Stimulated activated CD4-positive, alpha-beta T cell treated with anti-CD3 and anti-CD28 coated beads, Interleukin-15, amount 100 ng/mL, for 1 hour (primary cell): Measurements from ENCODE around the gene PCAT6.
A peak's percentile ranks its signal among the peaks of the same experiment; 100 is the strongest.
"Not testable (repeated sequence)": the region's sequence is repeated elsewhere in the genome, so short reads cannot be mapped to it uniquely, and the experiment has no call there.

ENCODE experiments used
- DNase-seq, 2 donors: peaks; one replicate each; pipeline ENCODE4 v3.0.0-alpha.2; 2020; ENCODE audit warnings: low read depth in 1 of 2, low spot score in 1 of 2

PCAT6 gene

GRCh38 chr1:202806845-202807450 lies 3.8 kb upstream of the PCAT6 start:
- DNase-seq: peak in 1 of 2 donors; percentile 10

DNA sequence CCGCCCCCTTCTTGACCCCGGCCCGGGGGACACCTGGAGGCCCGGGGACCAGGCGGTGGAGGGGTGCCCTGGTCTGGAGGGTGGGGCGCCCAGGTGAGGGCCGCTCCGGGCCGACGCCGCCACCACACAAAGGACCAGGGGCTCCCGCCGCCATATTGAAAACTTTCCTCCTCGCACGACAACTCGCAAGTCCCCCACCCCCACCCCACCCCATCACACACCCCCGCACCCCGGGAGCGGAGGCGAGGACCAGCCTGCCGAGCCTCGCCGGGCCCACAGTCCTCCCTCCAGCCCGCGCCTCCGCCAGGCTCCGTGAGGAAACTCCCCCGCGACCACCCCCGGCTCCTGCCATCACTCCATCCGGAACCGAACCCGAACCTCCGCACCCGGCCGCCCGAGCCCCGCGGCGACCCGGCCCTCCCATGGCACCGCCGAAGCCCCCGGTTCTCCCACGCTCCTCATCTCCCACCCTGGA lies 3.3 kb upstream of the PCAT6 start:
- DNase-seq: peak in 1 of 2 donors; percentile 35

DNA sequence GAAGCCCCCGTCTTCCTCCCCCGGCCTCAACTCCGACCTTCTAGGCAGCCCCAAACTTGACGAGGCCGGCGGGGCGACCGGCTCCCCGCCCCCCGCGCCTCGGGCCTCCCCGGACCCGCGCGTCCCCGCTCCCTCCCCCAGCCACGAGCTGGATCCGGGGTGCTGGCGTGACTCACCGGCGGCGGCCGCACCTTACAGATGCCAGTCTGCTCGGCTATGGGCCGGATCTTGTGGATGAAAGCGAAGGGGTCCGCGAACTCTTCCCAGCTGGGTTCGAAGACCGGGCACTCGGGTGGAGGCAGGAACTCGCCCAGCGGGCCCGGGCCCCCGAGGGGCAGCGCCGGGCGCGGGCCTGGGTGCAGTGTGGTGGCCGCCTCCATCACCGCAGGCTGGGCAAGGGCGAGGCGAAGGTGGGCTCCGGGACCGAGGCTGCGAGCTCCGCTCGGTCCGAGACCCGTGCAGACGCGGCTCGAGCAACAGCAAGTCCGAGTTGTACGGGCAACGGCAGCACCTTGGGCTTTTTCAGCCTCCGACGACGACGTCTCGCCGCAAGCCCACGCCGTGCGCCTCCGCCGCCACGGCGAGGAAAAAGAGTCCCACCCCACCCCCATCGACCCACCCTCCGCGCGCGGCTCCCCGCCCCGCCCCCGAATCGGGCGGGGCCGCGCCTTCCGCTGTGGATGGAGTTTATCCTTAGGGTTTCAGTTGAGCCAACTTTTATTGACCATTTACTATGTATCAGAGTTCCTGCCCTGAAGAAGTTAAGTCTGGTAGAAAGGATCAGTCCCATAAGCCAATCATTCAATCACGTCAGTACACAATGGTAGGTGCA lies 2.6 kb upstream of the PCAT6 start, which contains the start of gene KDM5B:
Gene KDM5B (minus strand): TSS at position 496 of the 832 bp plus-strand sequence. CDS start 116 bp downstream, at position 380.
- DNase-seq: peak; percentile 41 to 57

DNA sequence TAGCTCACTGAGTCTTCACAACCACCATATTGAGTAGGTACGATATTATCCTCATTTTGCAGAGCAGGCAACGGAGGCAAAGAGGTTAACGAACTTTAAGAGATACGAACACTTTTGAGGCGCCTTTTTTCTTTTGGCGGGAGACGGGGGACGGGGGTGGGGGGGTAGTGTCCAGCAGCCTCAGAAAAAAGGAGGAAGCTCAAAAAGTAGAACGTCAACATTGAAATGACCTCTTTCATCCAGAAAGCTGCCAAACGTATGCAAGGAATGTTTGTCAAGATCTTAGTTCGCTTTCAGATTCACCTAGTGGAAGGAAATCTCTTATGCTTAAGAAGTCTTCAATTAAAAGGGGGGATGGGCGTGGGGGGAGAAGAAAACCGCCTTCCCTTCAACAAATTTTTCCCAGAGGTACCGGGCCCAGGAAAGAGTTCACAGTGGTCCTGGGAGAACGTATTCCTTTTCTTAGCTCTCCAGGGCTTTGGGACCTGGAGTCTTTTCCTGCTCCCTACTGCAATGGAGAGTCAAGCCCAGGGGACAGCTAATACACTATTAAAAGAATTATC lies 1.1 kb upstream of the PCAT6 start:
- no peak for DNase-seq

DNA sequence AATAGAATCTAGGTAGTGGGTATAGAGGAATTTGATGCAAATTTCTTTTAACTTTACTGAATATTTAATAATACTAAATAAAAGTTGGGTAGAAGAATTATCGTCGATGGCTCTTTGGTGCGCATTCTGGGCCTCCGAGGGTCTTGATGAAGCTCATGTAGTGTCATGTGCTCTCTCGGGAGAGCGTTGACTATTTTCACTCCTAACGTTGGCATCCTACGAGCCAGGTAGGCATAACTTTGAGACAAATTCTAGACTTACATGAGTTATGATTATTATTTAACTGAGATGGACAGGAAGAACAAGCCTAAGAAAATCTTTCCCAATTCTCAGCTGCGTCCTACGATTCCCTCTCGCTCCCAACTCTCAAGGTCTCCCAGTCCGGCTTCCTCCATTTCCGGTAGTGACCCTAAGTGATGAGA lies 550 bp upstream of the PCAT6 start:
- no peak for DNase-seq

DNA sequence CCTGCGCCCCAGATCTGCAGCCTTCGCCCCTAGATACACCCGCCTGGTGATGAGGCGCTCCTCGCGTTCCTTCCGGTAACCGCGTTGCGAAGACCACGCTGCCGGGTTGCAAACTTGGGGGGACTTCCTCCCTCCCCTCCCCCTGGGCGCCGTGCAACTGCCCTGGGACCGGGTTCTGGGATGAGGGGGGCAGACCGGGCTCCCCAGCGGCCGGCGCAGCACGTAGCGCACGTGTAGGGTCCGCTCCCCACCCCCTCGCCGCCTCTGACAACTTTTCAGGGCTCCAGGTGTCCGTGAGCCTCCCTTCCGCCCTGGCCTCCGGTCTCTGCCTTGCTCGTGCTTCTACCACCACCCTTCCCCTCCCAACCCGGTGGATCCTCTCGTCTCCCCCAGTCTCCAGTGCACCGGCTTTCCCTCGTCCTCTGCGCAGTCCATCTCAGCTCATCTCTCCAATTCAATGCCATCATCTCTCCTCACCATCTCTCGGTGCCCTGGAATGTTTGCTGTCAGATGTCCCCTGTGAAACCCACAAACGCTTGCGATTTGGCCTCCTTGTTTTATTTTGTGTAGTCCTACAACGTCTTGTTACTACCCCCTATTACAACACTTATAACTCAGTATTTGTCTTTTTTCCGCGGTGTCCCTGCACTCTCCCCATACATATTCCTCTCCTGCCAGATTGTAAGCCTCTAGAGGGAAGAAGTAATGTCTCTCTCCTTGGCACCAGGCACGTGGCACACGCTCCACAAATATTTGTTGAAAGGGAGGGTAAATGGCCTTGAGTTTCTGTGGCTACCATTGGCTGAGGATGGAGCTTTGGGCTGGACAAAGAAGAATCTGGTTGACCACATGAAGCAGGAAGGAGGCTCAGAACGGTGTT lies 782 bp downstream of the PCAT6 start:
- DNase-seq: no peak

DNA sequence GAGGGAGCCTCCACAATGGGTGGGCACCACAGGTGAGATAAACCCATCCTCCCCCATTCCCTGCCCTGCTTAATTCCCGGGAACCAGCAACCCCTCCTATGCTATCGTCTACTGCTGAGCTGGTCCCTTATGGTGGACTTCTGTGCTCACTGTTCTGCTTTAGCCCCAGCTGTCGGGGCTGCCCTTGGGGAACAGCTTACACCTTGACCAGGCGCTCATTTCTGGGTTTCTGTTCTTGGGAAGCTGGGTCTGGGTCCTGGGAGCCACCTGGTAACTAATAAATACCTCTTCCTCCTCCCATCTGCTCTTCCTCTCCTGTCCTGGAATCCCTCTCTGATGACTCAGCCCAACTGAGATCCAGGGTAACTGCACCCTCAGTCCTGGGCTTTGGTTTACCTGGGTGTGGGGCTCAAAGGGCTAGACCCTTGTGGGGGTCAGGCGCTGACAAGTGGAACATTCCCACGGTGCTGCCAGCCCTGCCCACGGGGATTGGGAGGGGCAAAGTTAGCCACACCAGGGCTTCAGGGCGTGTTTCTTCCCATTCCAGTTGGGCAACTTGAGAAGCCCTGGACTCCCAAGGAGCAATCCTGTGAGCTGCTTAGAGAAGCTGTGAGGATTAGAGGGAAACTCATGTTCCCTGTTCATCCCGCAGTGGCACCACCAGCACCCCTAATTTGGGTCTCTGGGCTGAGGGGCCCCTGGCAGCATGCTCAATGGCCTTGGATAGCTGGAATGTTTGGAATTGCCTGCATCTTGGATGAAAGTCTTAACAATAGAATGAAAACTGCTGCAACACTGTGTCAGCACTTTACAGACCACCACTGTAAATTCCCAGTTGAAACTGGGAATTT lies 1.6 kb downstream of the PCAT6 start:
- DNase-seq: no peak

DNA sequence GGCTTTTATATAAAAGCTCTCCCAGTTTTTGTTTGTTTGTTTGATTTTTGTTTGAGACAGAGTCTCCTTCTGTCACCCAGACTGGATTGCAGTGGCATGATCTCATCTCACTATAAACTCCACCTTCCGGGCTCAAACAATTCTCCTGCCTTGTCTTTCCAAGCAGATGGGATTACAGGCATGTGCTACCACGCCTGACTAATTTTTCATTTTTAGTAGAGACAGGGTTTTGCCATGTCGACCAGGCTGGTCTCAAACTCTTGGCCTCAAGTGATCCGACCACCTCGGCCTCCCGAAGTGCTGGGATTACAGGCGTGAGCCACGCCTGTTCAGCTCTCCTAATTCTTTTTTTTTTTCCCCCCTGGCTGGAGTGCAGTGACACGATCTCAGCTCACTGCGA lies 4.4 kb downstream of the PCAT6 start:
- DNase-seq: no peak

- DNase-seq: no peak
These were observed 8.1 kb downstream of the PCAT6 start for GRCh38 chr1:202818819-202819218.

DNA sequence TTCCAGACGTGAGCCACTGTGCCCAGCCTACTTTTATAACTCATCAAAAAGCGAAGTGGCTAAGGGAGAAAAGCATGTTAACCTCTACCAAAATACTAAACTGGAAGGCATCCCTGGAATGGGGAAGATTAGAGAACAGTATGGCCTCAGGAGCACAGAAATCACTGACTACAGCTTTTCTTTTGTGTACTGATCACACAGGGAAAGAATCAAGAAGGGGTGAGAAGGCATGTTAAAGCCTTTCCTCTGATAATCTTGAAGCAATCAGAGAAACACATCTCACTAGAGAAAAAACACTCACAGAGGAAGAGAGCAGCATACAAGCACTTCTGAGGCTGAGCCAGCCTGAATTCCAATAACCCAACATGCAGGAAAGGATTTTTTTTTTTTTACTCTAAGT lies 10.7 kb downstream of the PCAT6 start:
- no peak for DNase-seq

GRCh38 chr1:202825748-202826147 lies 15.0 kb downstream of the PCAT6 start:
- DNase-seq: no peak

GRCh38 chr1:202829223-202829622 lies 18.5 kb downstream of the PCAT6 start:
- DNase-seq: not testable (repeated sequence)

DNA sequence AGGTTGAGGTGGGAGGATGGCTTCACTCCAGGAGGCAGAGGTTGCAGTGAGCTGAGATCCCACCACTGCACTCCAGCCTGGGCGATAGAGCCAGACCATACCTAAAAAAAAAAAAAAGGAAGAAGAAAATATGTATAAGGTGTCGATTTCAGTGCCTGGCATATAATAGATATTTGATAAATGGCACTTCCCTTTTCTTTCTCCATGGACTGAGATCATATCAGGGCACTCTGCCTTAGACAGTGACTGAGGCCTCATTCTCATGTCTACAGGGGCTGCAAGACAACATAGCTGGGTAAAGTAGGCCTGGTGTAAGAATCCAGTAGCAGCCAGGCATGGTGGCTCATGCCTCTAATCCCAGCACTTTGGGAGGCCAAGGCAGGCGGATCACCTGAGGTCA lies 21.2 kb downstream of the PCAT6 start:
- DNase-seq: no peak

- DNase-seq: no peak
These were observed 24.2 kb downstream of the PCAT6 start for GRCh38 chr1:202834771-202835547.

GRCh38 chr1:202835548-202836072 lies 24.9 kb downstream of the PCAT6 start:
- no peak for DNase-seq

GRCh38 chr1:202836623-202837403 lies 26.1 kb downstream of the PCAT6 start:
- DNase-seq: no peak

DNA sequence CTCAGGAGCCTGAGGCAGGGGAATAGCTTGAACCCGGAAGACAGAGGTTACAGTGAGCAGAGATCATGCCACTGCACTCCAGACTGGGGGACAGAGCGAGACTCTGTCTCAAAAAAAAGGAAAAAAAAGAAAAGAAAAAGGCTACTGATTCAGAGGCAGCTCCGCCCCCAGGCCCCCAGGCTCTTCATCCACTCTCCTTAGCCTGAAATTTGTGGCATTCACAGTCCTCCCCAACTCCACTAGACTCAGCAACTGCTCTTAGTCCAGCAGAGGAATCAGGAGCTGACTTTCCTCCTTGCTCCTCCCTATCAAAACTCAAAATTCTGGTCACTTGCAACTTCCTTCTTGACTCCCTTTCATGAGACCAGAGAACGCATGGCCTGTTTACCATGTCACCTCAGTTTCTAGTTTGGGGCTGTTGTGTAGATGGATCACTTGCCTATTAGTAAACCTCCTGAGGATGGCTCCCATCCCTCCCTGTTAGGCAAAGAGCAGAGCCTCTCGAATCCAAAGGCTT lies 27.1 kb downstream of the PCAT6 start:
- no peak for DNase-seq

GRCh38 chr1:202843081-202843480 lies 32.3 kb downstream of the PCAT6 start:
- no peak for DNase-seq
